Stimulated activated CD8-positive, alpha-beta memory T cell treated with anti-CD3 and anti-CD28 coated beads, Interleukin-2, amount 100 ng/mL, for 48 hours (primary cell): Measurements from ENCODE around the gene TENT5C.

Experiments
- DNase-seq, 2 donors: peaks; one replicate each; pipeline ENCODE4 v3.0.0-alpha.2; 2020; ENCODE audit warnings: low read depth in 2 of 2

Gene TENT5C

DNA sequence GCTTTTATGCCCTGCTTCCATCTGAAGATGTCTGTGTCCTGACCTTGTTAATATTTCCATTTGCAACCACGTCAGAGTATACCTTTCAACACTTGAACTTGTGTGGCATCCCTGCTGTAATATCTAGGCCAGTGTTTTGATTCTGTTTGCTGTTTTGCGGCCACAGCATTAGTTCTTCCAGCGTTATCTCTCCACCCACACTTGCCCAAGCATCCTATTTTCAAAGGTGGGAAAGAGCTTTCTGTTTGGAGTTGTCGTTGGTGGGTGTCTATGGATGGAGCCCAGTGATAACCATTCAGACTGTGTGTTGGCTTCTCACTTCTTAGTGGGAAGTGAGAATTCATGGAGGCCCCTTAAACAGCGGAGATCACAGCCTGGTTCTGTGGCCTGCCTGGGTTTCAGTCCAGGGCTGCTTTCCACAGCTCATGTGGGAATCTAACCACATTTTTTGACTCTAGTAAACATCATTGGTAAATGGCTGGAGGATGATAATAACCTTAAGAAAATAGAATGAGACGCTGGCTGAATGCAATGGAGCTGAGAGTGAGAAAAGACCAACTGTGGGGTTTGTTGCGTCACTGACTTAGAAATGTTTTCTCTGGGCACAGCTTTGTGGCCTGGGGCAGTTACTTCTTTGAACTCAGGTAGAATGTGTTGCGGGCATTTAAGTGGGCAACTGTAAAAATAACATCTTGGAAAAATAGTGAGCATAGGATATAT, 7.6 kb downstream of the TENT5C start:
- DNase-seq, result no peak

DNA sequence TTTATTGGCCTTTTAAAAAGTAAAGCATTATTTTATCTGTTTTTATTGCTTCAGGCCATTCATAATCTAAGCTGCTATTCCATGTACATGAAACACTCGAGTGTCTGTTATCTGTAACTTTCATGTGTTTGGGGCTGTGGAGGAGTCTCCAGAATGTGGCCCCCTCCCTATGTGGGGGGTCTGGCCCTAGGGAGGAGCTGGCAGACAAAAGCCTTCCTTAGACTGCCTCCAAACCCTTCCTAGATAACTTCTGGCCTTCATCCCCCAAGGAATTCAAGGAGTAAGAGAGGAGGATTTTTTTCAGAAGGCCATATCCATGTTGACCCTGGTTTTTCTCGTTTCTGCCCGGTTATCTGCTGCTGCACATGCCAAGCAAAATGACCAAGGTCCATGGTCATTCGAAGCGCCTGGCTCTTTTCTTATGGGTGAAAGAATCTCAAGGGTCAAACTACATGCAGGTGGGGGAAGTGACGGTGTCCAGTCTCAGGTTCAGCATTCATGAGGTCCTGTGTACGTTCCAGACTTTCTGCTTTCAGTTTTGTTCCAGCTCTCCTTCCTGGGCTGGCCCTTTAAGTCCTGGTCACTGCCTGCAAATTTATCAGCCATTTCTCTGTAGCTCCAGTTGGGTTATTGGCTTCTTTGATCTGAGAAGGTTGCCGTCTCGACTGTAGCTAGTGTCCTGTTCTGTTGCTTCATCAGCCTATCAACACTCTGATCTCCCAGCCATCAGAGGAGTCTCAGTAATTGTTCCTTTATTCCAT, 8.3 kb downstream of the TENT5C start:
- DNase-seq, result no peak

DNA sequence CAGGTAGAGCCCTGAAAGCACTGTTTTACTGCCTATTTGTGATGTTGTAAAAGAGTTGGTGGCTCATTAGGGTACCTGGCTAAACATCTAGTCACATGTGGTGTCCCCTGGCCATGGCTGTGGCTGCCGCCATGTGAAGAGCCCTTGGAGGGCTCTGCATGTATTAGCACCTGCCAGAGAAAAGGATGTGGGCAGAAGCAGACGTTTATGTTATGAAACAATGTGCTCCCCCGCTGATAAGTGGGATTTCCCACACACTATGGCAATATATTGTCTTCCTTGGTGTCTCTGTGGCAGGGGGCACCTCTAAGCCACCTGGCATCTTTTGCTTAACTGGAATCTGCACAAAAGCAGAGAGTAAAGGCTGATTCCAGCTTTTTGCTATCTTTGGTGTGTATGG, 9.6 kb downstream of the TENT5C start:
- peak in 1 of 2 donors; percentile 7 for DNase-seq

DNA sequence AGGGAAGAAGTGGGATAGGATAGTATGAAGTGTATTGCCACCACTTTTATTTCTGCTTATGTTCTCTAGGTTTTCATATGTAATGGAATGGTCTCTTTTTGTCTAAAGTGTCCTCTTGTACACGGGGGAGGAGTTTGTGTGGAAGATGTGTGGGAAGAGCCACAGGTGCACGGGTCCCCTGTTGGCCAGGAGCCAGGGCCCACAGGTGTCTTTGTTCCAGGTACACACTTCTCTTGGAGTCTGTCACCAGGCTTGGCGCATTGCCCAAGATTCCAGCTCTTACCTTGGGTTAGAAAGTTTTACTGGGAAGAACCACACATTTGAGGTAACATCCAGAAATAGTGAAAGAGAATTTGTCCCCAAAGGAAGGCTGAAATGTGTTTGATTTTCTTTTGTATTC, 10.5 kb downstream of the TENT5C start:
- no peak for DNase-seq

DNA sequence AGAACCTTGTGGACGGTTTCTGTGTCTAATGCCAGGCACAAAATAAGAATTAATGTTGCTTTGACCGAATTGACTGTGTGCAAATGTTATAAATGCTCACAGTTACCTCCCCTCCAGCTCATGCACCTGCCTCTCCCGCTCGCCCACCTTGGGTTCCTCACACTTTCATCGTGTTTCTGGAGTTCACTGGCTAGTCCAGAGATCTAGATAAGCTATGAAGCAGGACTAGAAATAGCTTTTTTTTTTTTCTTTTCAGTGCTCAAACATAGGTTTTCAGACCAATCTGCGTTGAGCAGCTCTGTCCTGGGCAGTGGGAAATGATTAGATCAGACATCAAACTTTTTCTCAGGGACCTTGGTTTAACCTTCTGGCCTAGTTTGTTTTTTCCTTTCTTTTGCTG, 11.1 kb downstream of the TENT5C start:
- DNase-seq, result no peak

DNA sequence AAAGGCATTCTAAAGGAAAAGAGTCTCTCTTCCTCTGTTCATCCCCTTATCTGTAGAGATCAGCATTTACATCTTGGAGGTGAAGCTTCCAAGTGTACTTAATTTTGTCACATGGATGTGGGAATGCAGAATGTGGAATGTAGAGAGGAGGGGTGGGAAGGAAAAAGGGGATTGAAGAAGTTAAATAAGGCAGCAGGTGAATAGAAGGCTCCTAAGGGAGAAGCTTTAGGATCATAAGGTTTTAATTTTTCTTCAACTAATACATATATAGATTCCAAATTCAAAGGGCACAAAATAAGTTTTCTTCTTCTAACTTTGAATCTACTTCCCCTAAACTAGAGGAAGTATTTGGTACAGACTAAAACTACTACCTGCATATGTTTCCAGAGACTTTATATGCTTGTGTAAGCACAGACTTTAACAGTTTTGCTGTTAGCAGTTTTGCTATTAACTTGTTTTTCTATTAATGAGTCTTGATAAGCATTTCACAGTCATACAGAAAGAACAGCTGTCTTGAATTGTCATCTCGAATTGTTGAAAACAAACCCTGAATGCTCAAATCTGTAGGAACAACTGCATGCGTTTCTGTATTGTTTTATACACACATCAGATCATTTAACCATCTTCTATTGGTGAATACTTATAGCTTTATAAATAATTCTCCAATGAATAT, 12.7 kb downstream of the TENT5C start:
- no peak for DNase-seq

DNA sequence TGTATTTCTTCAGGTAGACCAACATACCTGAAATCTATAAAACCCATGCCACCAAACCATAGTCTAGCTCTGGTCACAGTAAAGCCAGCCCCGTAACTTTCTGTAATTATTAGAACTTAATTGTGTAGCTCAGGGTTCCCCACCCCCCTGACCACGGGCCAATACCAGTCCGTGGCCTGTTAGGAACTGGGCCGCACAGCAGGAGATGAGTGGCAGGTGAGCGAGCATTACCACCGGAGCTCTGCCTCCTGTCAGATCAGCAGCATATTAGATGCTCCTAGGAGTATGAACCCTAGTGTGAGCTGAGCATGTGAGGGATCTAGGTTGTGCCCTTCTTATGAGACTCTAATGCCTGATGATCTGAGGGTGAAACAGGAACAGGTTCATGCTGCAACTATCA, 14.6 kb downstream of the TENT5C start:
- DNase-seq, result no peak

DNA sequence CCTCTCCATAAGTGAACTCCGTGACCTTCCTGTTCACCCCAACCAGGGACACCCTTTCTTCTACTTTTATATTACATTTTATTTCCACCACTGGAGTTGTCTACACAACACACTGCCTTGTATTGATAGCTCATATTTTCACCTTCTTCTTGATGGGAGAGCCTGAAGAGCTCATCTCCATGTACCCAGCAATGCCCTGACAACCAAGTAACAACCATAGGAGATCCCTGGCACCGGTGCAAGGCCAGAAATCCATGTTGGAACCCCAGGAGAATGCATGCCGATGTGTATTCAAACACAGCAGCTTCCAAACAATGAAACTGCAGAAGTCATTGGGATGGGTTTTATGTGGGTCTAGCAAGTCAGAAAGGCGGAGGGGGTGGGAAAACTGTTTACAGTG, 15.5 kb downstream of the TENT5C start:
- DNase-seq, result no peak

DNA sequence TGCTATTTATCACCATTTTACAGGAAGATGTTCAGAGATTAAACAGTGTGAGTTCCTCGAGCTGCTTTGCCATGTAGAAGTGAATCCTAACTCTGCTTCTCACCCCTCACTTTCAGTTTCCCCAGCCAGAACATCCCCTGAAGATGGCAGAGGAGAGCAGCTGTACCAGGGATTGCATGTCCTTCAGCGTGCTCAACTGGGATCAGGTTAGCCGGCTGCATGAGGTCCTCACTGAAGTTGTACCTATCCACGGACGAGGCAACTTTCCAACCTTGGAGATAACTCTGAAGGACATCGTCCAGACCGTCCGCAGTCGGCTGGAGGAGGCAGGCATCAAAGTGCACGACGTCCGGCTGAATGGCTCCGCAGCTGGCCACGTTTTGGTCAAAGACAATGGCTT, 16.9 kb downstream of the TENT5C start:
- no peak for DNase-seq

DNA sequence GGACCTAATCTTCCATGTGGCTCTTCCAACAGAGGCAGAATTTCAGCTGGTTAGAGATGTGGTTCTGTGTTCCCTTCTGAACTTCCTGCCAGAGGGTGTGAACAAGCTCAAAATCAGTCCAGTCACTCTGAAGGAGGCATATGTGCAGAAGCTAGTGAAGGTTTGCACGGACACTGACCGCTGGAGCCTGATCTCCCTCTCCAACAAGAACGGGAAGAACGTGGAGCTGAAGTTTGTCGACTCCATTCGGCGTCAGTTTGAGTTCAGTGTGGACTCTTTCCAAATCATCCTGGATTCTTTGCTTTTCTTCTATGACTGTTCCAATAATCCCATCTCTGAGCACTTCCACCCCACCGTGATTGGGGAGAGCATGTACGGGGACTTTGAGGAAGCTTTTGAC, 17.3 kb downstream of the TENT5C start:
- DNase-seq, result no peak

DNA sequence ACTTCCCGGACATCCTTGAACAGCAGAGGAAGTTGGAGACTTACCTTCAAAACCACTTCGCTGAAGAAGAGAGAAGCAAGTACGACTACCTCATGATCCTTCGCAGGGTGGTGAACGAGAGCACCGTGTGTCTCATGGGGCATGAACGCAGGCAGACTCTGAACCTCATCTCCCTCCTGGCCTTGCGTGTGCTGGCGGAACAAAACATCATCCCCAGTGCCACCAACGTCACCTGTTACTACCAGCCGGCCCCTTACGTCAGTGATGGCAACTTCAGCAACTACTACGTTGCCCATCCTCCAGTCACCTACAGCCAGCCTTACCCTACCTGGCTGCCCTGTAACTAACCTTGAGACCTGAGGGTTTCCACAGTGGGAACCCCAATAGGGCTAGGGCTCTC, 17.9 kb downstream of the TENT5C start:
- DNase-seq, result no peak

DNA sequence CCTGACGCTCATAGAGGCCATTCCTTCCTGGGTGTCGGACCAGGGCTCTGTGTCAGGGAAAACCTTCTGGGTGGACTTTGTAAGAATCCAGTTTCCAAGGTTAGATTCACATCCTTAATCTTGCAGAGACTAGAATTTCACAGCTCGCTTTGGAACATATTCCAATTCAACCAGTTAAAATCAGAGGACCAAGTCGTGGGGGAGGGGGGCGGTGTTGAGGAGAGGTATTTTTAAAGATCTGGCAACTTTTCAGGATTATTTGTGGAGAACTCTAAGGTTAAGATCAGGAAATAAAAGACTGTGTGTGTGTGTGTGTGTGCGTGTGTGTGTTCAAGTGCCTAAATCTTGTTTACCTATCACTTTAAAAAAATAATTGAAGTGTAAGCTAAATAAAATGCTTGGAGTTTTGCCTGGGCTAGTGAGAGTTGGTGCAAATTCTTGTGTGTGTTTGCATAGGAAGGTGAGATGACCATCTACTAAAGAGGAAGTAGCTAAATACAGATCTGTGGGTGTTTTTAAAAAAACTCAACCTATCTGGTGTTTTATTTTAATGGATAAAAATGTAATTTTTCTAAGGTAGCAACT, 21.8 kb downstream of the TENT5C start:
- no peak for DNase-seq

DNA sequence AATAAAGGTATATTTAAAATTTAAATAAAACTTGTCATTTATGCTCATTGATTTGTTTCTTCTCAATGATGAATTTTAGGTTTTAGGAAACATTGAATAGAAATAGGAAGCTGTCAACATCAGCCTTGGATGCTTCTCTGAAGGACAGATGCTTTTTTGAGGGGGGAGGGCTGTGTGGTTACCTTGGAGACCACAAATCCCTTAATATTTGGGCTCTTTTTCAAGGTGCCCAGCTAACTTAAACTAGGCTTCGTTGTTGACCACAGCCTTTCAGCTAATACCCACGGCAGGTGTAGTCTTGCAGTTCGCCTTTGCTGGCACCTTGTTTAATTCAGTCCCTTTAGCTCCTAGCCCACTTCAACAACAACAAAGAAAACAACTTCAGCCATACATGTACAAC, 22.5 kb downstream of the TENT5C start:
- DNase-seq, result no peak

DNA sequence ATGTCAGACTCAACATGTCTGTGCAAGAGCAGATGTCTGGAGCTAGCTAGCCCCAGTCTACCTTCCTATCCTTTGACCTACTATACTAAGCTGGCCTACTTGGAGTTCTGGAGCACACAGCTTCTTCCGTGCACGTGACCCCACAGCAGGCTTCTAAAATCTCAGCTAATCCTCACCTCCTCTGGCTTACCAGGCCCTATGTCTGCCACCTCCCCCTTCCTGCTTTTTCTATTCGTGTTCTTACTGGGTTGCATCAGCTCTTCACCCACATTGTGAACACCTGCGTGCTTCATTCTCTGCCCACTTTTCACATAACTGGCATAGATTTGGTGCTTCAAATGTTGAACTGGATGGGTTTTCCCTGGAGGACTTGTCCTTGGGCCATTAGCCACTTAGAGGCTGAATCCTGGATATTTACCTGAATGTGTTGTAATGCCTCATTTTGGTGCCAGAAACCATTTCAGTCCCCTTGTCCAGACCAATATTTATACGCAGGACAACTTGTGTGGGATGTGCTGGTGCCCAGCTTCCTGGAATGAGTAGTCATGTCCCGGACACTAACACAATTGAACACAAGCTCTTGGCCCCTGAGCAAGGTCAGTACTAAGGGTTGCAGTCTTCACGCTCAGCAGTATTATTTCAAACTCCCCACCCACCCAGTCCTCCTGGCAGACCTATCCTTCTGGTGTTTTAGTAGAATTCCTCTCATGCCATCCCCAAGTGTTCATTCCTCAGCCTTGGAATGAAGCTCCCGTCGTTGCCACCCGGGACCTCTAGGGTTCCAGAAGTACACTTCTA, 24.0 kb downstream of the TENT5C start:
- DNase-seq, result no peak

DNA sequence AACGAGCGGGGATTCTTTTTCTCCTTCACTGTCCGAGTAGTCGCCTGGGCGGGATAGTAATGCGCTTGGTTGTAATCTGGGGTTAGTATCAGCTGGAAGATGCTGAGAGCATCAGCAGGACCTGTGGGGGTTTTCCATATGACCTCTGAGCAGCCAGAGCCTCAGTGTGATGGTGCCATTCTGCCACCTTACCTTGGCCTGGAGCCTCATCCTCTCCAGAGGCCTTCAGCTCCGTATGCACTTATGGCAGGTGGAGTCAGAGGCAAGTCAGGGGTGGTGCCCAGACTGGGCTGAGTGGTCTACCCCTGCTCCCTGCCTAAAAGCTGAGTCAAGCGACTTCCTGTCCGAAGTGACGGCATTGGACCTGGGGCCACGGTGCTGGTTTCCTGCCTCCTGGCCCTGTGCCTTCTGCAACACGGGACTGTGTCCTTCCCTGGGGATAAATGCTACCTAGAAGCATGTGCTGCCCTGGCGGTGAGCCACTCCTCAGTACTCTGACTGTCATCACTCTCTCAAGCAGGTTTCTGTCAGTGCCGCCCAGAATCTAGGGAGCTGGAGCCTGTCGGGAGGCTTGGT, 24.7 kb downstream of the TENT5C start:
- DNase-seq, result no peak

DNA sequence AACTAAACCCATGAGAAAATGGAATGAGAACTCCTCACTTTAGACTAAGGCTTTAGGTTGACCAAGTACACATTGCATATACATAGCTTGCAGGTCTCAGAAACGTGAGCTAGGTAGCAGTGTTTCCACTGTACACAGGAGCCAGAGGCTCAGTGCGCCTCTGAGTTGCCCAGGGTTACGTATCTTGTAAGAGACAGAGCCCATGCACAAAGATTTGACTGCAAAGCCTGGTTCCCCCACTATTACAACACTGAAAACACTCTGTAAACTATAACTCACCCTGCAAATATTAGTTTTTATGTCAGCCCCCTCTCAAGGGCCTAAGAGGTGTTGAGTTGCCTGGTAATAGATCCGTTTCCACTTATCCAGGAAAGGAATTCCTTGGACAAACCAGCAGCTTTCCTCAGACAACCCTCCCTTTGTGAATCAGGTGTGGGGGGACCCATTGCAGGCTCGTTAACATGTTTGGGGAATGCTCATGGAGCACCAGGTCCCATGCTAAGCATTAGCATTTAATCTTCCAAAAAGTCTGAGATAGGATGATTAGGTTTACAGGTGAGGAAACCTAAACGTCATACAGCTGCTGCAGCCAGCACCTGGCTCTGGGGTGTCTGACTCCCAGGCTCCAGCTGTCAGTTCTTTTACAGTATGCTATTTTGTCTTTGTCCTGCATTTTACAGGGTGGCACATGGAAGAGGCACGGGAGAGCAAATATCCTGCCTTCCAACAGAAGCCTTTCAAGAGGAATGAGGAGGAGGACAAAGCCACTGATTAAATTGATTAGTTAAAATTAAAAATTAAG, 25.7 kb downstream of the TENT5C start:
- no peak for DNase-seq

DNA sequence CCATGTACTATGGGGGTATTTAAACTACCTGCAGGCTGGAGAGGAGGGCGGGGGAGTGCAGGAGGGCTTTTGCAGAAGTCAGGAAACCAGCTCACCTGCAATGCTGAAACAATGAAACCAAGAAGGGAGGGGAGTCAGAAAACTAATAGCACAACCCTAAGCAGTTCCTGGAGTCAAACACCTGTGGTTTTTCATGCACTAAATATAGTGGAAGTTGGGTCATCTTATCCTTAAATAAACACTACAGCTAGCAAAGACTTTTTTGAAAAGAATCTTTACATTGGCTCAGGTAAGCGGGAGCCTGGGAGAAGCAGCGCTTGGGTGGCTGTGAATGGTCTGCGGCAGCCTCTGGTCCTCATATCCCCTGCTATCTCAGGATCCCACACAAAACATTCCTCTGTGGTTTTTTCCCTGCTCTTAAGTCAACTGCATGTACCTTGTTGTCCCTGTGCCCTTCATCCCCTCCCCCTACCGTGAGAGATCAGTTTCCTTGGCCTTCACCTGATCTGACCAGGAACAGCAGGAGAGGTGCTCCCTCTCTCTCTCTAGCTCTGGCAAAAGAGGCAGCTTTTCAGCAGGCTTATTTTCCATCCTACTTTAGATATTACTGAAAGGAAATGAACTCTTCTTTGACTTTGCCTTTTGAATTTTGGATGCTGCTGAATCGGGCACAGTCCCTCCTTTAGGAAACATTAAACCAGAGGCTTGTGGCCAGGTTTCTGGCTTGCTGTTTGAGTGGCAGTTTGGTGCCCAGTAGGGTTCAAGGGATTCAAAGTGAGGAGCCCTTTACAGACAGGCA, 26.6 kb downstream of the TENT5C start:
- no peak for DNase-seq

DNA sequence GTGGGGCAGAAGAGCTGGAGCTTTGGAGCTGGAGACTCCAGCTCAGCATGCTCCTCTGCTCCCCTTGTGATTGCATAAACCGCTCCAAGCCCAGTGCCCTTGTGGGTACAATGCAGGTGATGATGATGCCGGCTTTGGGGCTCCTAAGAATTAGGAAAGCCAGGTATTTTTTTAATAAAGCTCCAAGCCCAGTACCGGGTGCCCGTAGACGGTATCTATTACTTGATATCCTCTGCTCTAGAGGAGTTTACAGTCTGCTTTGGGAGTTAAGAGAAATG, 27.2 kb downstream of the TENT5C start:
- no peak for DNase-seq

DNA sequence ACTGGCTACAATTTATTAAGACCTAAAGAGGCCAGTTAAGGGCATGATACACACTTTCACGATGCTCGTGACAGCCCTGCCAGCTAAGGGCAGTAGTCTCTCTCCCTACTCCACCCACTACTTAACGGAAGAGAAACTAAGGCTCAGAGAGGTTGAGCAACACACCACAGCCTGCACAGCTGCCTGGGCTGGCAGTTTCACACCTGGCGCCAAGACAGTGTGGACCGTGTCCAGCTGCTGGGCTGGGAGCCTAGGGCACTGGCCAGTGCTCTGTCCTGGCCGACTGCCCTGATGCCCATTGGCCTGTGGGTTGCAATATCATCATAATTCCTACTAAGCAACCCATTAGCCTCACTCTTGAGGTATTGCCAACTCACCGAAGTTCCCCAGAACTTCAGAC, 27.6 kb downstream of the TENT5C start:
- no peak for DNase-seq

DNA sequence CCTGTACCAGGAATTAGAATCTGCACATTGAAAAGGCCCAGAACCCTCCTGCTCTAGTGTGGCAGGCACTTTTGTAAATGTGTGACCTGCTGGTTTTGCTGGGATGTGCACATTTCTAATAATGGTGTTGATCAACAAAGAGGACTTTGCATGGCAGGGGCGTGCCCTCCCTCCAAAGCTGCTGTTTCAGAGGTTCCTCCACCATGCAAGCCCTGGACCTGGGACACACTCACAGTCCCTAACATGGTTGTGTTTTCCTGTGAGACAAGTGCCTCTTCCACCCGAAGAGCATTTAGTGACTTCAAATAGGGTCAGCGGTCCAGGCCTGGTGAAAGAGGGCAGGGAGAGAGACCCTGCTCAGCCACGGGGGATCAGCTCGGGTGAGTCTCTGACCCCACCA, 28.1 kb downstream of the TENT5C start:
- no peak for DNase-seq
